Rectal smooth muscle tissue (tissue), 1 donor: ENCODE results near the gene IZUMO4.

Source experiments
- H3K27ac ChIP-seq: one replicate; pipeline ENCODE4 v1.7.0; 2013; ENCODE audit warnings: low read depth, low read length, inconsistent platforms
- H3K27me3 ChIP-seq: one replicate; pipeline ENCODE4 v1.7.0; 2013; ENCODE audit warnings: low read length; ENCODE audit not compliant: control insufficient read depth, insufficient read depth
- H3K36me3 ChIP-seq: one replicate; pipeline ENCODE4 v1.7.0; 2013; ENCODE audit warnings: low read length; ENCODE audit not compliant: control insufficient read depth, insufficient read depth
- H3K4me1 ChIP-seq: one replicate; pipeline ENCODE4 v1.7.0; 2013; ENCODE audit warnings: low read length; ENCODE audit not compliant: control insufficient read depth, insufficient read depth
- H3K4me3 ChIP-seq: one replicate; pipeline ENCODE4 v1.7.0; 2013; ENCODE audit warnings: low read length
- H3K9ac ChIP-seq: one replicate; pipeline ENCODE4 v1.7.0; 2013; ENCODE audit warnings: low read length

The IZUMO4 gene

DNA sequence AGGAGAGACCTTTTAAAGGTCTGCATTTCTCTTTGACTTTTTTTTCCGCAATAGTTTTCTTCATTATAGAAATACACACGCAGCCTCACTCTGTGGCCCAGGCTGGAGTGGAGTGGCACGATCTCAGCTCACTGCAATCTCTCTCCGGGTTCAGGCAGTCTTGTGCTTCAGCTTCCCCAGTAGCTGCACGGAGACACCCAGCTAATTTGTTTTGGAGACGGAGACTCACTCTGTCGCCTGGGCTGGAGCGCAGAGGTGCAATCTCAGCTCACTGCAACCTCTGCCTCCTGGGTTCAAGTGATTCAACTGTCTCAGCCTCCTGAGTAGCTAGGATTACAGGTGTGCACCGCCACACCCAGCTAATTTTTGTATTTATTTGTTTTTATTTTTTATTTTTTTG lies 33.9 kb upstream of the IZUMO4 start:
- peak overlapping the region; percentile 86 for H3K4me3 ChIP-seq
- H3K27me3 ChIP-seq = no peaks in the 10 kb centered on the region
- H3K27ac ChIP-seq = no peak overlapping the region
- H3K36me3 ChIP-seq = no peaks in the 10 kb centered on the region
- no peak overlapping the region for H3K9ac ChIP-seq
- peaks cover 26% of the 10 kb centered on the region for H3K4me1 ChIP-seq

DNA sequence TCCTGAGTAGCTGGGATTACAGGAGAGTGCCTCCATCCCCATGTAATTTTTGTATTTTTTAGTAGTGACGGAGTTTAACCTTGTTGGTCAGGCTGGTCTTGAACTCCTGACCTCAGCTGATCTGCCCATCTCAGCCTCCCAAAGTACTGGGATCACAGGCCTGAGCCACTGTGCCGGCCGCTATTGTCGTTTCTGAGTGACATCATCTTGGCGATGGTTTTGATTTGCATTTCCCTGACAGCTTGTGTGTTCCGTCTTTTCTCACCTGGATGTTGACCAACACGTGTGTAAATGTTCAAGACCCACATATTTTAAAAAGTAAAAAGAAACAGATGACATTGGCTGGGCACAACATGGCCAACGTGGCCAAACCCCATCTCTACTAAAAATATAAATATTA lies 32.9 kb upstream of the IZUMO4 start:
- H3K4me1 ChIP-seq = peaks cover 26% of the 10 kb centered on the region
- peak overlapping the region; percentile 24 for H3K27ac ChIP-seq
- no peak overlapping the region for H3K4me3 ChIP-seq

DNA sequence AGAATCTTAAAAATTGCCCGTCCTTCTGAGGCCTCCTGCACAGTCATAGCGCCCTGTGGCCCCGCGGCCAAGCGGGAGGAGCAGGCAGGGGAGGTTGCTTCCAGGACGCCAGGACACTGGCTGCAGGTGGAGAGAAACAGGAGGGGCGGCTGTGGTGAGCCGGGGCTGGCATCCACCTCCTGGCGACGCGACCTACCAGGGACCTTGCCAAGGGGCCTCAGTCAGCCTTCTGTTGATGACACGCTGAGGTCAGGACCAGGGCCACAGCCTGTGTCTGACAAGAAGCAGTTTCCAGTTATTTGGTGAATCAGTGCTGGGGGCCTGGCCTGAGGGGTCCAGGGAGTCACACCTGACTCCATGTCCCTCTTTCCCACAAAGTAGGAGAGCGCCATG lies 32.3 kb upstream of the IZUMO4 start:
- peak overlapping the region; percentile 15 for H3K4me3 ChIP-seq
- H3K36me3 ChIP-seq = no peaks in the 10 kb centered on the region
- peak overlapping the region; percentile 40 for H3K9ac ChIP-seq
- H3K27ac ChIP-seq = peak overlapping the region; percentile 83
- H3K4me1 ChIP-seq = peaks cover 24% of the 10 kb centered on the region
- no peaks in the 10 kb centered on the region for H3K27me3 ChIP-seq

More for the DNA sequence above, 32.9 kb upstream of the IZUMO4 start:
- H3K9ac ChIP-seq = peak overlapping the region; percentile 21
- H3K36me3 ChIP-seq = no peaks in the 10 kb centered on the region
- no peaks in the 10 kb centered on the region for H3K27me3 ChIP-seq

DNA sequence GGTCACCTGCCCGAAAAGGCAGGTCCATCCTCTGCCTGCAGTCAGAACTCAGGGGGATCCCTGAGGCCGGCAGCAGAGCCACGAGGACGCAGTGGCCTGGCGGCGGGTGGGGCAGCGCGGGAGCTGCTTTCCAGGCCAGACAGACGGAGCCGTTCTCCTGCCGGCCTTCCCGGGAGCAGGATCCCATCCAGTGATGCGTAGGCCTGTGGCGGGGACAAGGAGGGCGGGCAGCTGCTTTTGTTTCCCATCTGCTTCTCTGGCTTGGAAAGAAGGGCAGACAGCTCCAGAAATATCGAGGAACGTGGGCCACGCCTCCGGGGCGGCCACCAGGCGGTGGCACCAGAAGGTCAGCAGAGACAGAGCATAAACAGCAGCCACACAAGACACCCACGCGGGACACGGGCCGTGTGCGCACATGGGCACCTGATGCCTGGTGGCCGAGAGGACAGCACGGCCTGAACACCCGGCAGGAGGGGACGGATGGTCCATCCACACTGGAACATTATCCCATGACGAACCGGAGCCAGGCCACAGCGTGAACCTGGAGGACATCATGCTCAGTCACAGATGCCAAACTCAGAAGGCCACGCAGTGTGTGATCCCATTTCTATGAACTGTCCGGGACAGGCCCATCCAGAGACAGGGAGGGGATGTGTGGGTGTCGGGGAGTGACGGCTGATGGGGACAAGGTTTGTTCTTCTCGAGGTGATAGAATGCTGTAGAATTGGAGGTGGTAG lies 31.8 kb upstream of the IZUMO4 start:
- H3K4me3 ChIP-seq = peak overlapping the region; percentile 15
- H3K27me3 ChIP-seq = no peaks in the 10 kb centered on the region
- peak overlapping the region; percentile 40 for H3K9ac ChIP-seq
- peak overlapping the region; percentile 83 for H3K27ac ChIP-seq
- peaks cover 18% of the 10 kb centered on the region for H3K4me1 ChIP-seq
- no peaks in the 10 kb centered on the region for H3K36me3 ChIP-seq

DNA sequence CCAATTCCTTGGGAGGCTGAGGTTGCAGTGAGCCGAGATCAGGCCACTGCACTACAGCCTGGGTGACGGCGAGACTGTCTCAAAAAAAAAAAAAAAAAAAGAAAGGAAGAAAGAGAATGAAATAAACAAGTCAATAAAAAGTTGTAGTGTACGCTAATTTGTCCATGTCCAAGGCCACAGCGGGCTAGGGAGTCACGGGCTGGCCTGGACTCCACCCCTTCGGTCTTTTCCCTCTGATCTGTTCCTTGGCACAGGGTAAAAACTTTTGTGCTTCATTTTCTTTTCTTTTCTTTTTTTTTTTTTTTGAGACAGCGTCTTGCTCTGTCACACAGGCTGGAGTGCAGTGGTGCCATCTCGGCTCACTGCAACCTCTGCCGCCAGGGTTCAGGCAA lies 26.3 kb upstream of the IZUMO4 start:
- Histone ChIP-seq H3K36me3 (peaks cover 21% of the 10 kb centered on the region), H3K4me1 (no peaks in the 10 kb centered on the region), H3K27me3 (no peaks in the 10 kb centered on the region), H3K4me3 (no peak overlapping the region), H3K9ac (no peak overlapping the region), H3K27ac (no peak overlapping the region)

DNA sequence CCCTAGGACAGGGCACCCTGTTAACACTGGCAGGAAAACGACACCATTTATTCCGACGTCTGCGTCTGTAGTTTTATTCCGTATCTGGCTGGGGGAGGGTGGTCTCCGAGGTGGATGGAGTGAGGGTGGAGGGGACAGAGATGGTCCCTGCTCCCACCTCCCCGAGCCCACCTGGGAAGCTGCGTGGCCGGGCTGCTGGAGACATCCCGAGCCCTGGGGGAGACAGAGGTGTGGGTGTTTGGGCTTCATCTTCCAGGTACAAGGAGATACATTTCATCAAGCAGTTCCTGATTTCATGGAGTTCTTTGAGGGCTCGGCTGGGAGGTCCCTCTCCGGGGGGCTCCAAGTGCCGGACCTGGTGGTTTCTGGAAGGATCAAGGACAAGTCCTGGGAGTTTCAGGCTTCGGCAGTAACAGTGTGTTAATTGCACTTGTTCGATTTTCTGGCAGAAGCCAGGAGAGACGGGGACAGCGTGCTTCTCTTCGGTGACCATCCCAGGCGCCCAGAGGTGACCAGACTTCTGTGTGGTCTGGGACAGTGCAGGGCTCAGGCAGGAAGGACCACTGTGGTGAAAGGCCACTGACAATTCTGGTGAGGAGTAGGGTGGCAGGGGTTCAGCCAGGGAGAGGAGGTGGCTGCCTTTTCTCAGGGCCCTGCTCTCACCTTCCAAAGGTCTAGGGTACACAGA lies 25.6 kb upstream of the IZUMO4 start:
- H3K9ac ChIP-seq = no peak overlapping the region
- no peaks in the 10 kb centered on the region for H3K27me3 ChIP-seq
- H3K36me3 ChIP-seq = peaks cover 23% of the 10 kb centered on the region
- H3K27ac ChIP-seq = no peak overlapping the region
- H3K4me1 ChIP-seq = no peaks in the 10 kb centered on the region
- H3K4me3 ChIP-seq = no peak overlapping the region

DNA sequence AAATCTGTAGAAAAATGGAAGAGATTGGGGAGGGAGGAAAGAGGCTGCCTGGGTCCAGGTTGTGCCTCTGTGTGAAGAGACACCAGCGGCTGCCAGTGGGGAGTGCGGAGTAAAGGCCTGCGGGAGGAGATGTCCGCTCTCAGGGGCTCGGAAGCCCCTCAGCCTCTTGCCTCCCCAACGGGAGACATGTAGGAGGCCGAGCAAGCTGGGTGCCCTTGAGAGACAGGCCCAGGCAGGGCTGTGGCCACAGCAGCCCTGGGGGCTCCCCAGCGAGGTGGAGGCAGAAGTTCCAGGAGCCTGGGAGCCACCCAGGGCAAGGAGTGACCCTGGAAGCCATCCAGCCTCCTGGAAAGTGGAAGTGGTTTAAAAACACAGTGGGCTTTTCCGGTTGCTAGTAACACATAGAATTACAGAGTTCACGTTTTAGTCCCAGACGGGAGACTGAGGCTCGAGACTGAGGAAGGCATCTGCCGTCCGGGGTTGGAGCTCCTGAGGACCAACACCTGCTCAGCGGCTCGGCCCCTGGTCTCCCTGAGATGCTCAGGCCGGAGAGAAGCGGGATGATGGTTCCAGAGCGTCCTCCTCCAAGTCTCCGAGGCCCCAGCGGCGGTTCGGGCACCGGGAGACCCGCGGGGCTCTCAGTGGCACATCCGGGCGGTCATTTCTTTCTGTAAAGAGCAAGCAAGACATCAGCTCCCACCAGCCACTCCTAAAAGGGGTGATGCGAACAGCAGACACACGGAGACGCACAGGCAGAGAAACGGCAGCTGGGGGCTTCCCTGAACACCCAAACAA lies 23.8 kb upstream of the IZUMO4 start:
- no peaks in the 10 kb centered on the region for H3K27me3 ChIP-seq
- no peak overlapping the region for H3K27ac ChIP-seq
- H3K4me3 ChIP-seq = no peak overlapping the region
- no peak overlapping the region for H3K9ac ChIP-seq
- peaks cover 35% of the 10 kb centered on the region for H3K36me3 ChIP-seq
- H3K4me1 ChIP-seq = no peaks in the 10 kb centered on the region

DNA sequence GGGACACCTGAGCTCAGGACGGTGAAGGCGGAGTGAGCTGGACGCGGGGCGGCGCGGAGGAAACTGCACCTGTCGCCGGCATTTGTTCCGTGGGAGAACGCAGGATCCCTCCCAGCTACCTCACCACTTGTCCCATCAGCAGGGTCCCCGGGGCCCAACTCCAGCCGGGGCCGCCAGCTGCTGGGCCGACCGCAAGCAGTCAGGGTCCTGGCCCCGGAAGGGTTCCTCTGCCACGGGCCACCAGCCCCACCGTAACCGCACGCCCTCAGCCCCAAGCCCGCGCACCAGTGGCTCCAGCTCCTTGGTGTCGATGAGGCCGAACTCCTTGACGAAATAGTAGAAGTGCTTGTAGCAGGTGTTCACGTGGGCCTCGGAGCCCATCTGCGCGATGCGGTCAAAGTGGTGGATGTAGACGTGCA lies 20.2 kb upstream of the IZUMO4 start:
- H3K36me3 ChIP-seq = peaks cover 53% of the 10 kb centered on the region
- no peaks in the 10 kb centered on the region for H3K4me1 ChIP-seq

DNA sequence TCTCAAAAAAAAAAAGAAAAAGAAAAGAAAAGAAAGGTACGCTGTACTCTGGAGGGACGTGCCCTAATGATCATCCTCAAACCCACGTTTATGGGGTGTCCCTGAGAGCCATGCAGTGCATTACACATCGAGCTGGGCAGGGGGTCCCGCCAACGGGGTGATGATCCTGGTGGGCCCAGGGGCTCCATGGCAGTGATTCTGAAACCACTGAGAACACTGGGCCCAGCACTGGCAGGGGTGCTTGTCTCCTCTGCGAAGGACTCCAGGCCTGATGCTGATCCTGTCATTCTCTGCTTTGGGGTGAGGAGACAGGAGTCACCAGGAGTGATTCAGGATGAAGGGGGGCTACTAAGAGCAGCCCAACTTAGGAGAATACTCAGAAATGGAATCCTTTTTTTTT lies 19.3 kb upstream of the IZUMO4 start:
- Histone ChIP-seq H3K4me1 (no peaks in the 10 kb centered on the region), H3K27me3 (no peaks in the 10 kb centered on the region), H3K9ac (no peak overlapping the region), H3K4me3 (no peak overlapping the region), H3K27ac (no peak overlapping the region), H3K36me3 (peaks cover 52% of the 10 kb centered on the region)

More for the DNA sequence above, 20.2 kb upstream of the IZUMO4 start:
- no peak overlapping the region for H3K27ac ChIP-seq
- H3K4me3 ChIP-seq = no peak overlapping the region
- H3K27me3 ChIP-seq = no peaks in the 10 kb centered on the region
- H3K9ac ChIP-seq = no peak overlapping the region

DNA sequence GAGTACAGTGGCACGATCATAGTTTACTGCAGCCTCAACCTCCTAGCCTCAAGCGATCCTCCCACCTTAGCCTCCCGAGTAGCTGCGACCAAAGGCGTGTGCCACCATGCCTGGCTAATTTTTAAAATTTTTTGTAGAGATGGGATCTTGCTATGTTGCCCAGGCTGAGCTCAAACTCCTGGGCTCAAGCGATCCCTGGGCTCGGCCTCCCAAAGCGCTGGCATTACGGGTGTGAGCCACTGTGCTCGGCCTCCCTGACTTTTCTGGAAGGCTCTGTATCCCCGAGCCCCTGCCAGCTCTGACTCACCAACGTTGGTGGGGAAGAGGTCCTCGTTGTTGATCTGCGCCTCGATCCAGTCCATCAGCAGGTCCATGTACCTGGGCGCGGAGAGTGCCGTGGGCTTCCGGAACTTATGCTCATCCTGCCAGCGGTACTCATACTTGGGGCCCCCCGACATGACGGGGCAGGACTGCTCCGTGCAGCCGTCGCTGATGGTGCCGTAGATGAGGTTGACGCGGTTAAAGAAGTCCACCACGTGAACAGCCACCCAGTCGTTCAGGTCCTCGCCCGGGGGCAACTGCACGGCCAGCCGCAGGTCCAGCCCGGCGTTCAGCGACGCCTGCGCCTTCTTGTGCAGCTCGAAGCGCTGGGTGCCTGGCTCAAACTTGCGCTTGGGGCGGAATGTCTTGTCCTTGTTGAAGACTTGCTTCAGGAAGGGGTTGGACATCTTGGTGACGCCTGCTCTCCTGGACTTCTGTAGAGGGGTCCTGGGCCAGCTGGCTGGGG lies 18.7 kb upstream of the IZUMO4 start:
- Histone ChIP-seq H3K4me1 (no peaks in the 10 kb centered on the region), H3K9ac (no peak overlapping the region), H3K27ac (no peak overlapping the region), H3K36me3 (peaks cover 46% of the 10 kb centered on the region), H3K4me3 (no peak overlapping the region), H3K27me3 (no peaks in the 10 kb centered on the region)

DNA sequence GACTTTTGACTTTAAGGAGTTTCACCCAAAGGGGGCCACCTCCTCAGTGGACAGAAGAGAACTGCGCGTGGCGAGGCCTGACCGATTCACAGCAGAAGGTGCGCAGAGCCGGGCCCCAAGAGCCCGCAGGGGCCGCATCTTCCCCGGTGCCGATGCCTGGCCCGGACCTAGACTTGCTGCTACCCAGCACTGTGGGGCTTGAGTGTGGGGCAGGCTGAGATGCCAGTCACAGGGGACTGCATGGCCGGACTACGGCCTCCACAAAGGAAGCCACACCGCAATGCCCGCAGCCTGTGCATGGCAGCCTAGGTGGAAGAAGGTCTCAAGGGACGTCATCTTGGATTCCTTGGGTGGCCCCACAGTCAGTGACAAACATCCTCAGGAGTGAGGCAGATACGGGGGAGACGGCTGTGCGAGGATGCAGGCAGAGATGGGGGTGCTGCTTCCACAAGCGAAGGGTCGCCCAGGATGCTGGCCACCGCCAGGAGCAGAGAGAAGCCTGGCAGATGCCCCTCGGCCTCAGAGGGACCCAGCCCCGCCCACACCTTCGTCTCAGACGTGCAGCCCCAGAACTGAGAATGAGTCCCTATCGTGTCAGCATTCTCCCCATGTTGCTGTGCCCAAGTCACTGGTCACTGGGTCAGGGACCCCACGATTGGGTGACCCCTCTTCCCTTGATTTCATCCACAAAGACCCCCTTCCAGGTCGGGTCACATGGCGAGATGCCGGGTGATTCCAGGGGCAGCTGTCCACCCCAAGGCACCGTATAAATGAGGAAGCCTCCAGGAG lies 17.4 kb upstream of the IZUMO4 start:
- Histone ChIP-seq H3K4me1 (peaks cover 2% of the 10 kb centered on the region), H3K27me3 (no peaks in the 10 kb centered on the region), H3K27ac (no peak overlapping the region), H3K36me3 (peaks cover 44% of the 10 kb centered on the region), H3K9ac (no peak overlapping the region), H3K4me3 (no peak overlapping the region)
